ENCODE measurements around the gene LIM2. TPM values are rescaled to one million over a fixed set of nuclear protein-coding genes. Genes with fewer than 3 reads are reported as not detected.

LIM2 gene
- total and polyA plus RNA-seq, 9 of the 15 experiments (the other 6 are each of a cell fraction or from before 2014, with no cell fraction given): 0.07 to 0.45 (median 0.18) TPM; not detected in 4

DNA sequence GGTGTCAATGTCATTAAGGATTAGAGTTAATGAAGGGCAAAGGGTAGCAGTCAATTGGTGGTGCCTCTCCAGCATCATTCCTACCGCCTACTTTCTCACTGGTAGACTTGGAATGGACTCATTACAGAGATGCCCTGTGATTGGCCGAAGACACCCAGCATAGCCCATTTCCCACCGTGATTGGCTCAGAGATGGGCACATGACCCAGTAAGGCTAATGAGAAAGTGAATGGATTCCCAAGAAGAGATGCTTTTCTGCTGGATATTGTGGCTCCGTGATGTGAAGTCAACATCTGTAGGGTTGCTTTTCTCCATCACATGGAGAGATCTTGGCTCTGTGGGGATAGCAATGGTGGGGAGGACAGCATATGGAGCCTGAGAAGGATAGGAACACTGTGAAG lies 57.4 kb downstream of the LIM2 start:
- intact Hi-C loops (cut with micrococcal nuclease): no loop called here
- Histone ChIP-seq H3K4me3 (no peak overlapping the region), H3K27me3 (ENCODE audit: control insufficient read depth in 2 of 2, insufficient read depth in 2 of 2, low read length in 2 of 2) (peaks cover 8% of the 10 kb centered on the region in 2 experiments), H4K20me1 (replicated peaks; ENCODE audit: control insufficient read depth, insufficient read depth, low read length) (no peaks in the 10 kb centered on the region), H3K4me2 (ENCODE audit: insufficient read depth, low read length) (no peak overlapping the region), H3K9me3 (replicated peaks; ENCODE audit: control insufficient read depth, insufficient read depth, low read depth, low read length) (no peaks in the 10 kb centered on the region), H3K9me1 (ENCODE audit: control insufficient read depth, insufficient read depth, low read length) (no peaks in the 10 kb centered on the region), H3K79me2 (ENCODE audit: control insufficient read depth, insufficient read depth, low read length) (no peaks in the 10 kb centered on the region), H3K9ac (ENCODE audit: insufficient read depth in 1 of 2, low read depth in 2 of 2, low read length in 2 of 2) (no peak overlapping the region), H3K36me3 (ENCODE audit: control insufficient read depth, insufficient read depth, low read length) (no peaks in the 10 kb centered on the region), H3K27ac (ENCODE audit: extremely low read depth, low read depth, low read length) (no peak overlapping the region), H3K4me1 (replicated peaks in 1 of 2; ENCODE audit: control insufficient read depth in 2 of 2, insufficient read depth in 2 of 2, low read length in 2 of 2) (peaks cover 4 to 20% of the 10 kb centered on the region in 2 experiments; a peak in 3 of 5 replicates), H2AFZ (ENCODE audit: low read depth, low read length) (no peak overlapping the region)
- ChIA-PET POLR2A (no interaction called here), CTCF (ENCODE audit: low intra/inter-chr PET ratio) (no interaction called here)
- 94% methylated on average over 4 of the region's 4 CpGs for WGBS (ENCODE audit: insufficient coverage, low coverage, missing lambda C conversion rate)
- FAIRE-seq (no peak), ATAC-seq (no peak), DNase-seq (ENCODE audit: extremely low read depth in 1 of 4, low spot score in 3 of 4) (no peak)
- BruUV-seq (replicated peaks): no TSS peak
- TF ChIP-seq MXI1 (IDR thresholded peaks at IDR 0.05; ENCODE audit: low read depth, low read length) (no peak), ZSCAN32 (CRISPR knock-in tag; IDR thresholded peaks at IDR 0.05) (no peak), RAD51 (IDR thresholded peaks at IDR 0.05; ENCODE audit: borderline replicate concordance, low read depth) (peak; percentile 32; the same call in 1 of the 2 replicates)
- TF ChIP-seq, protein P1, sequence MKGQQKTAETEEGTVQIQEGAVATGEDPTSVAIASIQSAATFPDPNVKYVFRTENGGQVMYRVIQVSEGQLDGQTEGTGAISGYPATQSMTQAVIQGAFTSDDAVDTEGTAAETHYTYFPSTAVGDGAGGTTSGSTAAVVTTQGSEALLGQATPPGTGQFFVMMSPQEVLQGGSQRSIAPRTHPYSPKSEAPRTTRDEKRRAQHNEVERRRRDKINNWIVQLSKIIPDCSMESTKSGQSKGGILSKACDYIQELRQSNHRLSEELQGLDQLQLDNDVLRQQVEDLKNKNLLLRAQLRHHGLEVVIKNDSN (CRISPR knock-in tag; IDR thresholded peaks at IDR 0.05): peak; percentile 66
- TF ChIP-seq, protein P2, sequence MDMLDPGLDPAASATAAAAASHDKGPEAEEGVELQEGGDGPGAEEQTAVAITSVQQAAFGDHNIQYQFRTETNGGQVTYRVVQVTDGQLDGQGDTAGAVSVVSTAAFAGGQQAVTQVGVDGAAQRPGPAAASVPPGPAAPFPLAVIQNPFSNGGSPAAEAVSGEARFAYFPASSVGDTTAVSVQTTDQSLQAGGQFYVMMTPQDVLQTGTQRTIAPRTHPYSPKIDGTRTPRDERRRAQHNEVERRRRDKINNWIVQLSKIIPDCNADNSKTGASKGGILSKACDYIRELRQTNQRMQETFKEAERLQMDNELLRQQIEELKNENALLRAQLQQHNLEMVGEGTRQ (CRISPR knock-in tag; IDR thresholded peaks at IDR 0.05): peak; percentile 57
- in situ Hi-C loops (cut with MboI): no loop called here

Other genes with a start within 250 kb of the LIM2 start
Only the 7 nearest of the 16 such genes appear.
- gene VSIG10L, start 45.8 kb downstream of the LIM2 start, total RNA-seq (2014; rRNA removed): 2.0 and 2.1 TPM in 2 replicates
- 1.9 and 2.3 TPM in 2 replicates for gene VSIG10L, start 45.8 kb downstream of the LIM2 start, total RNA-seq (2014; rRNA removed; fragmentation: Illumina TruSeq; extraction: Trizol)
- gene VSIG10L, start 45.8 kb downstream of the LIM2 start, total RNA-seq (2015; rRNA removed; fragmentation: Illumina TruSeq; extraction: Trizol): 2.2 and 2.5 TPM in 2 replicates
- 7.6 and 7.7 TPM in 2 replicates for gene VSIG10L, start 45.8 kb downstream of the LIM2 start, total RNA-seq (2021)
- 4.7 and 7.0 TPM in 2 replicates for gene VSIG10L, start 45.8 kb downstream of the LIM2 start, polyA plus RNA-seq (2011; rRNA removed)
- gene VSIG10L, start 45.8 kb downstream of the LIM2 start, polyA plus RNA-seq (2014; fragmentation: Illumina TruSeq; extraction: Trizol): 6.8 and 7.6 TPM in 2 replicates
- 1 to 10 TPM; 1.1 TPM for gene VSIG10L, start 45.8 kb downstream of the LIM2 start, polyA plus RNA-seq (2014; fragmentation: Nextera tagmentation; extraction: Ambion mirVana)
- 5.3 and 5.4 TPM in 2 replicates for gene VSIG10L, start 45.8 kb downstream of the LIM2 start, polyA plus RNA-seq (2014; rRNA removed)
- gene ETFB, start 21.6 kb downstream of the LIM2 start, total RNA-seq (2014; rRNA removed): 143 and 161 TPM in 2 replicates
- 29.8 and 54.2 TPM in 2 replicates for gene ETFB, start 21.6 kb downstream of the LIM2 start, total RNA-seq (2014; rRNA removed; fragmentation: Illumina TruSeq; extraction: Trizol)
- gene ETFB, start 21.6 kb downstream of the LIM2 start, total RNA-seq (2015; rRNA removed; fragmentation: Illumina TruSeq; extraction: Trizol): 129 and 131 TPM in 2 replicates
- 130 and 142 TPM in 2 replicates for gene ETFB, start 21.6 kb downstream of the LIM2 start, total RNA-seq (2021)
- gene ETFB, start 21.6 kb downstream of the LIM2 start, polyA plus RNA-seq (2011; rRNA removed): 96.1 and 130 TPM in 2 replicates
- 56.3 and 136 TPM in 2 replicates for gene ETFB, start 21.6 kb downstream of the LIM2 start, polyA plus RNA-seq (2014; fragmentation: Illumina TruSeq; extraction: Trizol)
- 10 to 100 TPM; 18.1 to 50.3 TPM for gene ETFB, start 21.6 kb downstream of the LIM2 start, polyA plus RNA-seq (2014; fragmentation: Nextera tagmentation; extraction: Ambion mirVana)
- 112 and 123 TPM in 2 replicates for gene ETFB, start 21.6 kb downstream of the LIM2 start, polyA plus RNA-seq (2014; rRNA removed)
- not detected in 2 replicates for gene CLDND2, start 19.0 kb downstream of the LIM2 start, total RNA-seq (2014; rRNA removed)
- 0.51 and 0.62 TPM in 2 replicates for gene CLDND2, start 19.0 kb downstream of the LIM2 start, total RNA-seq (2014; rRNA removed; fragmentation: Illumina TruSeq; extraction: Trizol)
- 0.98 and 1.6 TPM in 2 replicates for gene CLDND2, start 19.0 kb downstream of the LIM2 start, total RNA-seq (2015; rRNA removed; fragmentation: Illumina TruSeq; extraction: Trizol)
- 2.2 and 4.0 TPM in 2 replicates for gene CLDND2, start 19.0 kb downstream of the LIM2 start, total RNA-seq (2021)
- gene CLDND2, start 19.0 kb downstream of the LIM2 start, polyA plus RNA-seq (2011; rRNA removed): 0.45 and 0.76 TPM in 2 replicates
- gene CLDND2, start 19.0 kb downstream of the LIM2 start, polyA plus RNA-seq (2014; fragmentation: Illumina TruSeq; extraction: Trizol): not detected in 2 replicates
- 1 to 10 TPM in 1 of 2 experiments, under 1 TPM in 1; 0.84 to 2.0 TPM for gene CLDND2, start 19.0 kb downstream of the LIM2 start, polyA plus RNA-seq (2014; fragmentation: Nextera tagmentation; extraction: Ambion mirVana)
- not detected in 2 replicates for gene CLDND2, start 19.0 kb downstream of the LIM2 start, polyA plus RNA-seq (2014; rRNA removed)
- not detected in 2 replicates for gene NKG7, start 15.3 kb downstream of the LIM2 start, total RNA-seq (2014; rRNA removed)
- gene NKG7, start 15.3 kb downstream of the LIM2 start, total RNA-seq (2014; rRNA removed; fragmentation: Illumina TruSeq; extraction: Trizol): not detected in 2 replicates
- gene NKG7, start 15.3 kb downstream of the LIM2 start, total RNA-seq (2015; rRNA removed; fragmentation: Illumina TruSeq; extraction: Trizol): 0.34 and 0.62 TPM in 2 replicates
- 0.47 and 0.51 TPM in 2 replicates for gene NKG7, start 15.3 kb downstream of the LIM2 start, total RNA-seq (2021)
- 0.33 and 0.46 TPM in 2 replicates for gene NKG7, start 15.3 kb downstream of the LIM2 start, polyA plus RNA-seq (2011; rRNA removed)
- 0.30 and 0.57 TPM in 2 replicates for gene NKG7, start 15.3 kb downstream of the LIM2 start, polyA plus RNA-seq (2014; fragmentation: Illumina TruSeq; extraction: Trizol)
- under 1 TPM; 0.67 to 0.70 TPM for gene NKG7, start 15.3 kb downstream of the LIM2 start, polyA plus RNA-seq (2014; fragmentation: Nextera tagmentation; extraction: Ambion mirVana)
- gene NKG7, start 15.3 kb downstream of the LIM2 start, polyA plus RNA-seq (2014; rRNA removed): 0.44 and 1.5 TPM in 2 replicates
- gene C19orf84, start 2.6 kb upstream of the LIM2 start, total RNA-seq (2014; rRNA removed): 1.7 and 2.0 TPM in 2 replicates
- gene C19orf84, start 2.6 kb upstream of the LIM2 start, total RNA-seq (2014; rRNA removed; fragmentation: Illumina TruSeq; extraction: Trizol): 0.48 and 0.69 TPM in 2 replicates
- gene C19orf84, start 2.6 kb upstream of the LIM2 start, total RNA-seq (2015; rRNA removed; fragmentation: Illumina TruSeq; extraction: Trizol): 0.57 and 0.98 TPM in 2 replicates
- gene C19orf84, start 2.6 kb upstream of the LIM2 start, total RNA-seq (2021): 2.9 and 3.1 TPM in 2 replicates
- gene C19orf84, start 2.6 kb upstream of the LIM2 start, polyA plus RNA-seq (2011; rRNA removed): 0.35 and 0.38 TPM in 2 replicates
- 3.8 and 5.0 TPM in 2 replicates for gene C19orf84, start 2.6 kb upstream of the LIM2 start, polyA plus RNA-seq (2014; fragmentation: Illumina TruSeq; extraction: Trizol)
- gene C19orf84, start 2.6 kb upstream of the LIM2 start, polyA plus RNA-seq (2014; fragmentation: Nextera tagmentation; extraction: Ambion mirVana): under 1 TPM; 0.63 to 0.66 TPM
- gene C19orf84, start 2.6 kb upstream of the LIM2 start, polyA plus RNA-seq (2014; rRNA removed): 0.20 and 0.91 TPM in 2 replicates
- gene SIGLEC10, start 29.7 kb upstream of the LIM2 start, total RNA-seq (2014; rRNA removed): 0.57 and 1.1 TPM in 2 replicates
- 0.26 and 0.33 TPM in 2 replicates for gene SIGLEC10, start 29.7 kb upstream of the LIM2 start, total RNA-seq (2014; rRNA removed; fragmentation: Illumina TruSeq; extraction: Trizol)
- 1.8 and 2.2 TPM in 2 replicates for gene SIGLEC10, start 29.7 kb upstream of the LIM2 start, total RNA-seq (2015; rRNA removed; fragmentation: Illumina TruSeq; extraction: Trizol)
- gene SIGLEC10, start 29.7 kb upstream of the LIM2 start, total RNA-seq (2021): 0.58 and 0.95 TPM in 2 replicates
- gene SIGLEC10, start 29.7 kb upstream of the LIM2 start, polyA plus RNA-seq (2011; rRNA removed): 0.39 and 1.2 TPM in 2 replicates
- 0.78 and 0.82 TPM in 2 replicates for gene SIGLEC10, start 29.7 kb upstream of the LIM2 start, polyA plus RNA-seq (2014; fragmentation: Illumina TruSeq; extraction: Trizol)
- under 1 TPM; 0.10 TPM for gene SIGLEC10, start 29.7 kb upstream of the LIM2 start, polyA plus RNA-seq (2014; fragmentation: Nextera tagmentation; extraction: Ambion mirVana)
- 0.97 and 1.3 TPM in 2 replicates for gene SIGLEC10, start 29.7 kb upstream of the LIM2 start, polyA plus RNA-seq (2014; rRNA removed)
- 0.45 and 0.59 TPM in 2 replicates for gene SIGLEC8, start 70.5 kb upstream of the LIM2 start, total RNA-seq (2014; rRNA removed)
- gene SIGLEC8, start 70.5 kb upstream of the LIM2 start, total RNA-seq (2014; rRNA removed; fragmentation: Illumina TruSeq; extraction: Trizol): 0.22 and 0.29 TPM in 2 replicates
- 0.45 and 0.65 TPM in 2 replicates for gene SIGLEC8, start 70.5 kb upstream of the LIM2 start, total RNA-seq (2015; rRNA removed; fragmentation: Illumina TruSeq; extraction: Trizol)
- gene SIGLEC8, start 70.5 kb upstream of the LIM2 start, total RNA-seq (2021): 0.44 and 0.49 TPM in 2 replicates
- 0.61 and 0.76 TPM in 2 replicates for gene SIGLEC8, start 70.5 kb upstream of the LIM2 start, polyA plus RNA-seq (2011; rRNA removed)
- gene SIGLEC8, start 70.5 kb upstream of the LIM2 start, polyA plus RNA-seq (2014; fragmentation: Illumina TruSeq; extraction: Trizol): 0.39 and 0.44 TPM in 2 replicates
- gene SIGLEC8, start 70.5 kb upstream of the LIM2 start, polyA plus RNA-seq (2014; fragmentation: Nextera tagmentation; extraction: Ambion mirVana): under 1 TPM; 0.04 to 0.07 TPM
- 0.19 and 0.25 TPM in 2 replicates for gene SIGLEC8, start 70.5 kb upstream of the LIM2 start, polyA plus RNA-seq (2014; rRNA removed)